Endothelial cell of umbilical vein (primary cell): ENCODE measurements around the gene FBXW4. TPM values are rescaled to one million over a fixed set of nuclear protein-coding genes. Genes with fewer than 3 reads are reported as not detected.

Experiments
- BruUV-seq: library from RNA; stranded (reverse); fragments of 400-500 nt; replicated peaks from 2 replicates; lab custom pipeline; 2021; lab: Mats Ljungman, UMichigan
- CTCF ChIA-PET: fragments of 300-600, 350-600 bp; sonication (Branson Sonifier 250); formaldehyde crosslinking; loops from one replicate; lab custom pipeline; 2021; ENCODE audit warnings: antibody characterized with exemption, inconsistent platforms; lab: Charles Lee
- POLR2A ChIA-PET: fragments of 300-600, 350-600 bp; sonication (Branson Sonifier 250); formaldehyde crosslinking; loops from one replicate; lab custom pipeline; 2021; ENCODE audit warnings: antibody characterized with exemption, inconsistent platforms; lab: Charles Lee
- DNase-seq: peaks from one replicate; pipeline ENCODE4 v3.0.0-alpha.2; 2011; ENCODE audit warnings: low read depth, low spot score
- FAIRE-seq: peaks from 2 replicates; lab custom pipeline; 2011; peaks lifted over from hg19 to GRCh38; lab: Jason Lieb, UNC
- H2AFZ ChIP-seq: 2 replicates; pipeline ENCODE4 v1.6.0; 2012; ENCODE audit warnings: low read depth, low read length, control low read depth, inconsistent platforms
- H3K27ac ChIP-seq: 2 replicates; pipeline ENCODE4 v1.5.1; 2011; ENCODE audit warnings: low read depth, mild to moderate bottlenecking, control low read depth, low read length, moderate library complexity; ENCODE audit not compliant: insufficient read depth
- H3K27me3 ChIP-seq, 2 experiments: 2 replicates each; pipeline versions ENCODE4 v1.6.0 to v1.6.1; 2011; ENCODE audit warnings: low read length in 2 of 2, mixed read lengths in 1 of 2; ENCODE audit not compliant: control insufficient read depth in 2 of 2, insufficient read depth in 2 of 2
- H3K36me3 ChIP-seq, 2 experiments: 2 replicates in 1 of 2; 3 replicates in 1 of 2; pipeline ENCODE4 v1.5.1; 2011; ENCODE audit warnings: low read length in 2 of 2, mild to moderate bottlenecking in 1 of 2, moderate library complexity in 1 of 2; ENCODE audit not compliant: control insufficient read depth in 2 of 2, insufficient read depth in 2 of 2; ENCODE audit errors: extremely low read depth in 1 of 2
- H3K4me1 ChIP-seq: 3 replicates; pipeline ENCODE4 v1.5.1; 2011; ENCODE audit warnings: mild to moderate bottlenecking, low read length; ENCODE audit not compliant: control insufficient read depth, insufficient read depth; ENCODE audit errors: extremely low read depth
- H3K4me2 ChIP-seq: 2 replicates; pipeline ENCODE4 v1.6.1; 2011; ENCODE audit warnings: low read length, control low read depth, mixed read lengths; ENCODE audit not compliant: insufficient read depth
- H3K4me3 ChIP-seq, 3 experiments: fragments of 200-600 bp in 1 of 3; sonication (generic), shearing (Covaris generic) in 1 of 3; replicated peaks in 1 of 3; 2 replicates each; pipeline ENCODE4 v1.5.1; 2011 to 2016; ENCODE audit warnings: control low read depth in 3 of 3, low read length in 3 of 3, mild to moderate bottlenecking in 2 of 3, inconsistent platforms in 1 of 3, low read depth in 1 of 3, moderate library complexity in 1 of 3; ENCODE audit not compliant: insufficient read depth in 1 of 3
- H3K79me2 ChIP-seq: 2 replicates; pipeline ENCODE4 v1.6.0; 2012; ENCODE audit warnings: low read length, inconsistent platforms; ENCODE audit not compliant: control insufficient read depth, insufficient read depth
- H3K9ac ChIP-seq: replicated peaks from 2 replicates; pipeline ENCODE3; 2011; ENCODE audit warnings: low read length, control low read depth; ENCODE audit not compliant: insufficient read depth; ENCODE audit errors: extremely low read depth
- H3K9me1 ChIP-seq: replicated peaks from 3 replicates; pipeline ENCODE4 v1.6.0; 2011; ENCODE audit warnings: mild to moderate bottlenecking, low read length; ENCODE audit not compliant: control insufficient read depth, insufficient read depth; ENCODE audit errors: extremely low read depth
- H3K9me3 ChIP-seq: replicated peaks from 2 replicates; pipeline ENCODE4 v1.5.1; 2012; ENCODE audit warnings: low read length, inconsistent platforms; ENCODE audit not compliant: control insufficient read depth, insufficient read depth
- H4K20me1 ChIP-seq: replicated peaks from 2 replicates; pipeline ENCODE3; 2011; ENCODE audit warnings: mild to moderate bottlenecking, low read length; ENCODE audit not compliant: control insufficient read depth, insufficient read depth; ENCODE audit errors: extremely low read depth
- CTCF ChIP-seq, 2 donors: IDR thresholded peaks; 1 replicate in 1 of 2; 2 replicates in 1 of 2; pipeline ENCODE4 v1.5.1; 2011; ENCODE audit warnings: low read length in 2 of 2, mild to moderate bottlenecking in 2 of 2, moderate library complexity in 2 of 2, control low read depth in 1 of 2, inconsistent platforms in 1 of 2, low read depth in 1 of 2; ENCODE audit not compliant: insufficient read depth in 1 of 2; ENCODE audit errors: extremely low read depth in 1 of 2
- EZH2 ChIP-seq: IDR thresholded peaks from 2 replicates; pipeline ENCODE4 v1.6.1; 2012; ENCODE audit warnings: borderline replicate concordance, low read depth, mild to moderate bottlenecking, moderate library complexity, low read length, inconsistent platforms; ENCODE audit not compliant: severe bottlenecking
- FOS ChIP-seq: IDR thresholded peaks from 2 replicates; pipeline ENCODE4 v1.6.1; 2011; ENCODE audit warnings: mild to moderate bottlenecking, low read length, moderate library complexity, borderline replicate concordance; ENCODE audit not compliant: insufficient read depth
- GATA2 ChIP-seq: IDR thresholded peaks from 2 replicates; pipeline ENCODE4 v1.7.0; 2011; ENCODE audit warnings: low read depth, mild to moderate bottlenecking, moderate library complexity, mixed read lengths, low read length; ENCODE audit not compliant: insufficient read length, insufficient read depth
- JUN ChIP-seq: IDR thresholded peaks from 2 replicates; pipeline ENCODE4 v1.6.1; 2011; ENCODE audit warnings: borderline replicate concordance, low read depth; ENCODE audit not compliant: insufficient read length, insufficient read depth
- MAX ChIP-seq: IDR thresholded peaks from 2 replicates; pipeline ENCODE4 v1.6.1; 2011; ENCODE audit not compliant: insufficient read depth, insufficient read length
- MYC ChIP-seq: IDR thresholded peaks from one replicate; pipeline ENCODE4 v1.6.1; 2011; ENCODE audit warnings: mild to moderate bottlenecking, low read depth, low read length
- POLR2A ChIP-seq: IDR thresholded peaks from 2 replicates; pipeline ENCODE4 v1.6.1; 2012; ENCODE audit warnings: low read depth, mild to moderate bottlenecking, control low read depth, low read length
- POLR2AphosphoS5 ChIP-seq: IDR thresholded peaks from 2 replicates; pipeline ENCODE4 v1.6.1; 2012; ENCODE audit warnings: low read depth, mild to moderate bottlenecking, control low read depth, low read length, moderate library complexity; ENCODE audit not compliant: insufficient read depth
- dilution Hi-C: fragments of 300-500 bp; cut with MboI; formaldehyde crosslinking; loops from one replicate; pipeline ENCODE4 v1.15.0; 2019; ENCODE audit warnings: low sequenced_read_pairs; ENCODE audit not compliant: extremely low pct_ligation_motif_present
- intact Hi-C: fragments of 100-400 bp; cut with micrococcal nuclease; formaldehyde crosslinking; loops from one replicate; pipeline ENCODE4 v1.10.0; 2022
- polyA plus RNA-seq, 4 experiments: library from polyadenylated mRNA; depleted of rRNA in 3 of 4; stranded (reverse) in 3 of 4; unstranded in 1 of 4; fragments of >200 nt; gene quantifications; 2 replicates each; pipeline versions ENCODE4 v1.2.1 to v1.2.3, GENCODE V29; 2011 to 2012; ENCODE audit warnings: missing spikeins in 1 of 4
- total RNA-seq: library from RNA; stranded (reverse); gene quantifications from 2 replicates; pipeline ENCODE4 v1.2.3, GENCODE V29; 2021

Gene FBXW4
- total and polyA plus RNA-seq, 2 donors (not counting 3 experiments of a cell fraction or from before 2014, with no cell fraction given), result 20.8 to 21.1 TPM

GRCh38 chr10:101682172-101682825 is 12.7 kb downstream of the FBXW4 start:
- CTCF ChIA-PET, result interaction anchor here (1.3 kb wide), 1 partner anchor 79 kb away, joined by 3 read pairs; no protein-coding TSS in a partner anchor
- peak; percentile 38 for DNase-seq
- BruUV-seq, result no TSS peak

More at GRCh38 chr10:101682172-101682825, 12.7 kb downstream of the FBXW4 start:
- FAIRE-seq, result no peak
- Histone ChIP-seq H3K9ac (no peak overlapping the region), H3K36me3 (no peaks in the 10 kb centered on the region), H3K9me1 (no peaks in the 10 kb centered on the region), H3K27me3 (no peaks in the 10 kb centered on the region), H3K27ac (no peak overlapping the region), H4K20me1 (no peaks in the 10 kb centered on the region), H3K4me3 (no peak overlapping the region), H3K79me2 (no peaks in the 10 kb centered on the region), H3K9me3 (no peaks in the 10 kb centered on the region), H2AFZ (peak overlapping the region; percentile 18), H3K4me1 (peaks cover 3% of the 10 kb centered on the region), H3K4me2 (peak overlapping the region; percentile 70)
- TF ChIP-seq JUN, result no peak
- TF ChIP-seq CTCF (IDR thresholded peaks at IDR 0.05; ENCODE audit: extremely low read depth in 1 of 2, insufficient read depth in 1 of 2, low read depth in 1 of 2, low read length in 2 of 2), result no peak
- no peak for TF ChIP-seq MYC
- TF ChIP-seq POLR2AphosphoS5, result no peak
- no peak for TF ChIP-seq EZH2
- no peak for TF ChIP-seq POLR2A
- TF ChIP-seq GATA2, result no peak
- no peak for TF ChIP-seq MAX
- TF ChIP-seq FOS, result no peak
- intact Hi-C loops (no loop called here), dilution Hi-C loops (no loop called here)
- POLR2A ChIA-PET, result interaction anchor here (0.5 kb wide), 1 partner anchor 16 kb away, joined by 3 read pairs; no protein-coding TSS in a partner anchor
